Forelimb muscle (tissue), 1 donor: ENCODE results near the gene CKS1B. TPM values are rescaled to one million over a fixed set of nuclear protein-coding genes. Genes with fewer than 3 reads are reported as not detected.

Experiments used
- DNase-seq: peaks from one replicate; pipeline ENCODE4 v3.0.0-alpha.2; 2013; ENCODE audit warnings: low read depth
- polyA plus RNA-seq: library from polyadenylated mRNA; unstranded; fragments of 120-200 nt; gene quantifications from one replicate; pipeline ENCODE4 v1.2.1, GENCODE V29; 2013; ENCODE audit not compliant: insufficient read length

CKS1B gene
- polyA plus RNA-seq, 1 donor, result 47.6 TPM

GRCh38 chr1:154945962-154946850, 28.3 kb upstream of the CKS1B start:
- no peak for DNase-seq

GRCh38 chr1:154948079-154948478, 26.4 kb upstream of the CKS1B start:
- DNase-seq, result no peak

DNA sequence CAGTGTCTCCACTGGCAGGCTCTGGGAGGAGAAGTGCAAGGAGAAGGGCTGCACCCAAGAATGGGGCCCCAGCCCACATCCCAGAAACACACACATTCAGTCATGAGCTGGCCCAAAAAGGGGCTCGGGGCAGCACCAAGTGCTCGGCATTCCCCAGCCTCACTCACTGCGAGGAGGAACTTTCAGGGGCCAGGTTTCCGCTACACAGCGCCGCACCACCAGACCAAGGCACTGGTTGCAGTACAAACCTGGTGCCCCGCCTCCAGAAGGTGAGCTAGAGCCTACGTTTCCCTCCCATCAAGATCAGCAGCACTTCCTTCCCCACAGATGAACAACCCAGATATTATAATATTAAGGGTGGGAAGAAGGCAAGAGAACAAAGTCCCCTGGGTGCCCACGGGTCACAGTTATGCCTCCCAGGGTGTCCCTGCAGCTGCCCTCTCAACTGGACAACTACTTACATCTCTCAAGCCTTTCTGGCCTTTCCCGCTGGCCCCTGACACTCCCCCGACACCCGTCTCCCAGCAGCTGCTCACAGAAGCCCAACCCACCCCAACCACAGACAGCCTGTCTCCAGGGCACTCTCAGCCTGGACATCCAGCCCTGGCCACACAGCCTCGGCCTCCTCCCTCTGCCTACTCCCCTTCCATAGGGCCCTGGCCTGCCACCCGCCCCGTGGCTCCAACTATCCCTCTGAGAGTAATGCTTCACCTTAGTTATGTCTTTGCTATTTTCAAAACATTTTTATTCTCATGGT, 22.4 kb upstream of the CKS1B start:
- DNase-seq, result no peak

DNA sequence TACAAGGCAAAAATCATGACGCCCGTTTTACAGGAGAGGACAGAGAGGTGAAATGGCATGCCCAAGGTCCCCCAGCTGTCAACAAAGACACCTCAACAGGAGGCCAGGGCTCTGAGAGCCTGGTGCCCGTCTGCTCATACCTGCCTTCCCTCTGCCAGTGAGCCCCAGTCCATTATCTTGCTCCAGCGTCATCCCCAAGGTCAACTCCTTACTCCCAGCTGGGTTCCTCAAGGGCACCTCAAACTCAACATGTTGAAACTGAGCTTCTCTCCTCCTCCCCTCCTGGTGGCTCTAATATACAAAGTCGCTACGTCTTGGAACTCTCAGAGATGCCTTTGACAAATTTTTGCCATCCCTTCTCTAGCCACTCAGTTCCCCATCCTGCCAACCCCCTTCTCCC, 21.8 kb upstream of the CKS1B start:
- DNase-seq, result no peak

GRCh38 chr1:154953611-154954038, 20.9 kb upstream of the CKS1B start:
- no peak for DNase-seq

GRCh38 chr1:154954541-154954940, 19.9 kb upstream of the CKS1B start:
- no peak for DNase-seq

DNA sequence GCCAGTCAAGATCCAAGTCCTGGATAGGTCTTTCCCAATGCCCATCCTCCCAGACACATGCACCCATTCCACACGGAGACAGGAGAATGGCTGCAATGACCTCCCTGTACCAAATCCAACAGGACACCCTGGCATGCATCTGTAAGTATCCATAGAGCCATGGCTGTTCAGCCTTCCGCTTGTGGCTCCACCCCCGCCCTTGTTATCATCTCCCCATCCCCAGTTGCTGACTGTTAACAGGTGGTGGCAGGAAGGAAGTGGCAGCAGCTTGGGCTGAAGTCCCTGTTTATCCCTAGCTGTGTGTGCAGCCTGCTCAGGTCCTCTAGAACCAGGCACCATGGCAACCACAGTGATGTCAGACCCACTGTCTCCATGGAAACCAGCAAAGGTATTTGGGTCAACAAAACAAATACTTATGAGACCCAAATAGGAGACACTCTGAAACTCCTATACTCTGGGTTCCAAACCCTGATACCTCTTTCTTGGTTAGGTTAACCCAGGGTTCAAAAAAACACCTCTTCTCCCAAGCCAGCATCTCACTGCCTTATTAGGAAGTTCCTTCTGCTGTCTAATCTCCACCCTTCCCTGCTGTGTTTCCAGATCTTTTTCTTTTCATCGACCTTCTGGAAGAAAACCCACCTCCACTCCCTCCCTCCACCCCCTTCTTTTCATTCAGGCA, 19.3 kb upstream of the CKS1B start:
- DNase-seq, result no peak

DNA sequence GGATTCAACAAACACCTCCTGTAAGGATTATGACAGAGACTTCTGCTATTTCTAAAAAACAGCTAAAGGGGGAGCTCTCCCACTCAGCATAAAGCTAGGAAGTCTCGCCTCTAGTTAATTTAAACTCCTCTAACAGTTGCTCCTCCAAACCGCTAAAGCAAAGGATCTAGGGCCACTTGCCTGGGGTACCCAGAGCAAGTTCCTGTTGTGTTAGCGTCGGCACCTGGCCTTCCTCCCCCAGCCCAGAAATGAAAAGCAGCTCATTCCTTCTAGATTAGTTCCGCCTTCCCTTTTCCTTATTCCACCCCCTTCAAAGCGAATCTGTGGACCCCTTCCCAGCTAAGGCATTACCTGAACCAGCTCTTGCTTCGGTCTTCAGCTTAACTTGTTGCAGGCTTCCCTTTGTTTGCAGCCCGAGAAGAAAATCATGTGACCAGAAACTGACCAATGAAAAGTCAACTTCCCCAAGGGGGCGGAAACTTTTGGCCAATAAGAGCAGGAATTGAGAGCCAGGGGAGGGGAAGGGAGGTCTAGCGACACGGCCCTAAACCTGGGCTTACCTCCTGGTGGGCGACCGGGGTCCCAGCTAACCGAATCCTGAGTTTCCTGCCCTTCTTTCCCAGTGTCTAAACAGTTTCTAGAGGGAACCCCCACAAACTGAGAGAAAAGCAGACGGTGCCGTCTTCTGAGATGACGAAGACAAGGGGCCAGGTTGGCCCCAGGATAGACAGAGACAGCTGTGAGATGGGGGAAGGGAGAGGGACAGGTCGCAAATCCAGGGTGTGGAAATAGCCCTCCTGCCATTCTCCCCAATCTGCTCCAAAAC, 18.6 kb upstream of the CKS1B start, which contains the start of gene PBXIP1:
Gene PBXIP1 (minus strand): TSS at position 382 of the 826 bp plus-strand sequence. CDS start 2,378 bp downstream, outside the sequence.
- peak; percentile 94 for DNase-seq

DNA sequence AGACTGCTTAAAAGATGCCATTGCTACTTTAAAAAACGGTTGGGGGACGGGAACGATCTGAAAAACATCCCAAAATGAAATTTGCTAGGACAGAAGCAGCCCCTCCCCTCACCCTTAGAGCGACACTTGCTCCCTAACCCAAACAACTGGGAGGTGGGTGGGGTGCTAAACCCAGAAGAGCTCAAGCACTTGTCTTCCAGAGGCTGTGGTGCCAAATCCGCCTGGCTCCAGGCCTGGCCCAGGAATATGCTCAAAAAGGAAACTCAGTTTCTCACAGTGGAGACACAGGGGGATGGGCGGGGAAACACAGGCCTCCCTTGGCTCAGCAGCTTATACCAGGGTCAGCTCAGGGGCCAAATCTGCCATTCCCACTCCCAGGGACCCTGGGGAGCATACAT, 17.9 kb upstream of the CKS1B start:
- no peak for DNase-seq

DNA sequence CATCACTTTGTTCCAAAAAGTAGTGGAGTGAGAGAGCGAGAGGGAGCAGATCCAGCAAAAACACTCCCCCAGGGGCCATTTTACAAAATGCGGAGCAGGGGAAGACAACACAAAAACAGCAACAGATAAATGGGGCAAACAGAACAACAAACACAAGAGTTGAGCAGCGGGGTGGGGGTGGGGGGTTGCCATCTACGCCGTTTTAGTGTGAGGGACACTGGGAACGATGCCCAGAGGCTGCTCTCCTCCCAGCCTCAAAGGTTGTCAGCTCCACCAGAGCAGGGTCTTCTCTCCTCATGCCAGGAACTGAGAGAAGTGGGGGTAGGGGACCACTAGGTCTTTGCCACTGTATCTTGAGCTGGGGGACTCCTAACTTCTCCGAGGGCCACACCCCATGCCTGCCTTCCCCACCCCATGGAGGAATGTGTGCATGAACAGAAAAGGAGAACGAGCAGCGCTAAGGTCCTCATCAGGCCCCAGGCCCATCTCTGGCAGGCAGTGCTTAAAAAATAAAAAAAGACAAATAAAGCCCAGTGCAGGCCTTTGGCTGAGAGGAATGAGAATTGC, 17.3 kb upstream of the CKS1B start:
- DNase-seq, result no peak

DNA sequence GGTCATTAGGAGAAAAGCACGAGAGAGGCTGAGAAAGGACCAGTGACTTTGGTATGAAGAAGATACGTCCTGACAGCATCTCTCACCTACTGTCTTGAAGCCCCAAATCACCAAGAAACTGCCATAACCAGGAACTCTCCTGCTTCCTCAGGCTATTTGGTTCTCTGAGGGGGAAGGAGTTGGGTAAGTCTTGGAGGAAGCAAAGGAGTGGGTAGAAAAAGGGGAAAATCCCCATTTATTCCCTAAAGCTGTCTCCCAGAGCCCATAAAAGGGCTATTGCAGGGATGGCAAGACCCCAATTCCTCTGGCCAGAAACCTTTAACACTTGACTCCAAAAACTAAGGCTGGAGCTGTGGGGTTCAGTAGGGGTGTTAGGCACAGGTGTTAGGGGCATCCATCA, 16.4 kb upstream of the CKS1B start:
- DNase-seq, result no peak

DNA sequence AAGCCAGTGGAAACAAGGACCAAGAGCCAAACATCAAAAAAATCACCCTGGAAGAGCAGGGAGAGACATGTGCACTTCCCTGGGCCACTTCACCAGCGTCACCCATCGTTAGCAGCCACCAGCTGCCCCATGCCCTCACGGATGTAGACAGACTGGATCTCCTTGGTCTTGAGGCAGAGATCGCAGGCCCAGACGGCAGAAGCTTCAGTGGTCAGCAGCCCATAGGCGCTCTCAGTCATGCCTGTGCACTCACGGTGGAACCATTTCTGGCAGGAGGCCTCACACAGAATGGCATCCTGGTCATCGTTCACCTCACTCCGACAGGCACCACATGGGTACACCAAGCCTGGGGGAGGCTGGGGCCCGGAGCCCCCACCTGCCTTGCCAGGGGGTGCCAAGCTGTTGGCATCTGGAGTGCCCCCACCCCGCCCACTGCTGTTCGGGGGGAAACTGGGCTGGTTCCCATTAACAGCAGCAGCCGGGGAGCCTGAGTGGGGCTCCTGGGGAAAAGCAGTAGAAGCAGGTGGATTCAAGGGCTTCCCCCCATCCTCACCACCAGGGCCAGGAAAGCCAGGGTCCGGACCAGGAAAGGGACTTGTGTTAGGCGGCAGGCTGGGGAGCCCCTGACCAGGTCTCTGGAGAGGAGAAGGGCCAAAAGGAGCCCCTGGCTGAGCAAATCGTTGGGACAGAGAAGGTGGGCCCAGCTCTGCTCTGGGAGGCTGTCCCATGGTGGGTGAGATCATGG, 15.6 kb upstream of the CKS1B start:
- no peak for DNase-seq

GRCh38 chr1:154959426-154959780, 15.1 kb upstream of the CKS1B start:
- DNase-seq, result no peak

- DNase-seq, result no peak
These were observed 13.9 kb upstream of the CKS1B start for GRCh38 chr1:154960446-154961136.

GRCh38 chr1:154961207-154962155, 13.0 kb upstream of the CKS1B start, which contains the start of gene PYGO2:
Gene PYGO2 (minus strand): TSS chr1:154961782. CDS start chr1:154961576, 206 bp downstream.
- DNase-seq, result no peak

- DNase-seq, result no peak
These were observed 12.2 kb upstream of the CKS1B start for GRCh38 chr1:154962156-154962749.

DNA sequence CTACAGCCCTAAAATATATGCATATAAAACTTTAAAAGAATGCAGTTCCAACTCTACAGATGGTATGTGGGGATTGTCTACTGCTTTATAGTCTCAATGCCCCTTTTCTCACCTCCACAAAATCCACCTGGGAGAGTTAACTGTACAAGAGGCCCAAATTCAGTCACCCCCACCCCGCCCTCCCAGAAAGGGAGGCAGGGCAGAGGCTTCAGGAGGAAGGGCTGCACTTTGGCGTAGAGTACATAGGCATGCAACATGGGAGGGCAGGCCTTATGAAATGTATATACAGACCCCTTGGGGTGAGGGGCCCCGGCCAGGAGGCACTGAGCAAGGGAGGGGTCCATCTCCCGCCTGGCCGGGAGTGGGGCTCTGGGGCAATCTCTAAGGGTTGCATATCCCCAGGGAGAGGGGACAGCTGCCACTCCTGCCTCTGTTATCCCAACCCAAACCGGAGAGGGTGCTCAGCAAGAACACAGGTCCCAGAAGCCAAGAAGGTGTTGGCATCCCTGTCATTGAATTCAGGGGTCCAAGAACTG, 11.6 kb upstream of the CKS1B start:
- DNase-seq, result no peak

DNA sequence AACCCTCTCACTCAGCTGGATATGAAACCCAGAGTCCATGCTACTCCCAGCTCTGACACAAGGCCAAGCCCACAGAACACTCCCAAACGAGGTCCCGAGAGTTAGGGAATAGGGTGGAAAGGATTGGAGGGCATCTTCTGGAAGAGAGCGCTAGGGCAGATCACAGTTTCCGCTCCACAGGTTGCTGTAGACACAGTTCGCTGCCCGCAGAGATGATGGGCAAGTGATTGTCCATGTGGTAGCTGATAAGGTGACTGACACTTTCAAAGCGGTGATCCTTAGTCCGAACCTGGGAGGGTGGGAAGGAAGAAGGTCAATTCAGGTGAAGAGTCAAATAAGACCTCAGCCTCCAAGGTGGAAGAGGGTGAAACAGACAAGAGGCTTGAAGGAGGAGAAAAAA, 10.8 kb upstream of the CKS1B start:
- DNase-seq, result no peak
